ENCODE results near the gene ZSCAN9.

The ZSCAN9 gene

GRCh38 chr6:28245206-28245941 lies 20.3 kb downstream of the ZSCAN9 start:
- no peak for DNase-seq (ENCODE audit: extremely low read depth, low read depth)
- TF ChIP-seq CTCF (IDR thresholded peaks at IDR 0.05; ENCODE audit: low read depth, low read length) = no peak

DNA sequence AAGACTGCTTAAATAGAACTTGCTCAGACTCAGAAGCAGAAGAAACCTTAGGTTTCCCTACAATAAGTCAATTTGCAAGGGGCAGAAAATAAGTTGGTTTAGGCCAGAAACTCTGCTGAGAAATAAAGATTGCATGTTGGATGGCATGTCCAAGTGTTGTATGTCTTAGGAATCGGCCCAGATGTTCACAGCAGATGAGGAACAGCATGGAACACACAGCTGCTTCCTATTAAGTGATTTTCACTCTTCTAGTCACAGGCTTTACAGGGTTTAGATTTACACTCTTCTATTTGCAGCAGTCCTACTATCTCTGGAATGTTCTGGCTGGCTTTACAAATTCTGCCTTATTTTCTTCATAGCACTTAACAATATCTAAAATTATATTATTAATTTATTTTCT lies 23.8 kb downstream of the ZSCAN9 start:
- no peak for DNase-seq (ENCODE audit: extremely low read depth, low read depth)
- no peak for TF ChIP-seq CTCF (IDR thresholded peaks at IDR 0.05; ENCODE audit: low read depth, low read length)

GRCh38 chr6:28250747-28251146 lies 25.7 kb downstream of the ZSCAN9 start:
- TF ChIP-seq CTCF (IDR thresholded peaks at IDR 0.05; ENCODE audit: low read depth, low read length) = no peak
- no peak for DNase-seq (ENCODE audit: extremely low read depth, low read depth)

DNA sequence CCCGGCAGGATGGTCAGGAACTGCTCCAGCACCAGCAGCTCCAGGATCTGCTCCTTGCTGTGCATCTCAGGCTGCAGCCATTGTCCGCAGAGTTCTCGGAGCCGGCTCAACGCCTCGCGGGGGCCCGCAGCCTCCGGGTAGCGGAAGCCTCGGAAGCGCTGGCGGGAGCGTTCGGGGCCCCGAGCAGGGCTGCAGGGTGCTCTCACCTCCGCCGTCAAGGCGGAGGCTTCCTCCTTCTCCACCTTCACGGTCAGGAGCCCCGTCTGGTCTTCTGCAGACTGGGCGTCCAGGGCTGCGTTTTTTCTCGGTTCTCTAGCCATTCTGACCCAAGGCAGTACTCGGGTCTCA lies 26.6 kb downstream of the ZSCAN9 start:
- no peak for DNase-seq (ENCODE audit: extremely low read depth, low read depth)

DNA sequence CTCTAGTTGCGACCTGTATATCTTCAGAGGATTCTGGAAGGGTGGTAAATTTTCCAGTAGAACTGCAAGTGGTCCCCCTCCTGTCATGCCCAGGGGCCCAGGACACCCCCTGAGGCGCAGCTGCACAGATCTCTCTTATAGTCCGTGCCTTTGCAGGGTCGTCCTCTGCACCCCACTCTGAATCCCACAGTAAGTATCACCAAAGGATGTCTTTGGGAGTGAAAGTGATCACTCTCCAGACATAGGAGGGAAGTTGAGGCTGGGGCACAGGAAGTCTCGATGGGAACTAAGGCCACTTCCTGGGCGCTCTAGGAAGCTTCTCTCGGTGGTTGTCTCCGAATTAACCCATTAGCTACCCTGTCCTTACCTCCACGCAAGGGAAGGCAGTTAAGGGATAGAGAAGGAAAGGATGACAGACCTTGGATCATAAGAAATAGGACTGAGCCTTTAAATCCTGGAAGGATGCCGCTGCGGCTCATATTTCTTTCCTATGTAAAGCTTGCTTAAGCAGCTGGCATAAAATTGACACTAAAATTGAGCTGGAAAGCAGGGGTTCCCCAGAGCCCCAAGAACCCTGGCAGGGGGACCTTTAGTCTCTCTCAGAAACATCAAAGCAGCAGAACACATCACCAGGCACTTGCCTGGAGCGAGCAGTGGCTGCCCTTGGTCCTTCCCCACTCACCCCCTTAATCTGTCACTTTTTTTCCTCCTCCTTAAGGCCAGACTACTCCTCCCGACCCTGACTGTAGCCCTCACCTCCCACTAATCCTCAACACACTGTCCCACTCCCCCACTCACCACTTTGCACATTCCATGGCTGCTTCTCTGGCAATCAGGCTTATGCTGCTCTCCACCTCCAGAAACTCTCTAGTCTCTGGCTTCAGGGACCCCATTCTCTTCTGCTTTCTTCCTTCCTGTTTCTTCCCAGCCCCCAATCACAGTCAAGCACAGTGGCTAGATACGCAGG lies 27.2 kb downstream of the ZSCAN9 start, which contains the start of gene ZKSCAN4:
Gene ZKSCAN4, minus strand, starts transcription at position 261 of the 967 bp plus-strand sequence. CDS start 289 bp downstream, outside the sequence.
- peak; percentile 82 for DNase-seq (ENCODE audit: extremely low read depth, low read depth)
- no peak for TF ChIP-seq CTCF (IDR thresholded peaks at IDR 0.05; ENCODE audit: low read depth, low read length)

More for the DNA sequence above, 26.6 kb downstream of the ZSCAN9 start:
- TF ChIP-seq CTCF (IDR thresholded peaks at IDR 0.05; ENCODE audit: low read depth, low read length) = no peak

DNA sequence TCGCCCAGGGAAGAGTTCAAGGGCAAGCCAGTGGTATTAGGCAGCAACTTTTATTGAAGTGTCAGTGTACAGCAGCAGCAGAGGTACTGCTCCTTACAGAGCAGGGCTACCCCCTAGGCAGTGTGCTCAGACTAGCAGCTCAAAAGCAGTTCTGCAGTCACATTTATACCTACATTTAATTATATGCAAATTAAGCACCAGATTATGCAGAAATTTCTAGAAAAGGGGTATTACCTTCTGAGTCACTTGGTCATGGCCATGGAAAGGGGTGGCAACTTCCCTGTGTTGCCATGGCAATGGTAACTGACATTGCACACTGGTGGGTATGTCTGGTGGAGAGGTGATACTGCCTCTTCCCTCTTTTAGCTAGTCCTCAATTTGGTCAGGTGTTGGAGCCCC lies 29.0 kb downstream of the ZSCAN9 start:
- DNase-seq (ENCODE audit: extremely low read depth, low read depth) = no peak
- no peak for TF ChIP-seq CTCF (IDR thresholded peaks at IDR 0.05; ENCODE audit: low read depth, low read length)

DNA sequence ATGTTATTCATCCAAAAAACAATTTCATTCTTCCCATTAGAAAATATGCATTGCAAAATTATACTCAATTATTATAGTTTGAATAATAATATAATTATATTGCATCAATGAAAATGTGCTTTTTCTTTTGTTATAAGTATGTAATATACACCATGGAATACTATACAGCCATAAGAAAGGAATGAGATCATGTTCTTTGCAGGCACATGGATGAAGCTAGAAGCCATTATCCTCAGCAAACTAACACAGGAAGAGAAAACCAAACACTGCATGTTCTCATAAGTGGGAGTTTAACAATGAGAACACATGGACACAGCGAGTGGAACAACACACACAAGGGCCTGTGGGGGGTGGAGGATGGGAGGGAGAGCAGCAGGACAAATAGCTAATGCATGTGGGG lies 32.0 kb downstream of the ZSCAN9 start:
- DNase-seq (ENCODE audit: extremely low read depth, low read depth) = no peak
- TF ChIP-seq CTCF (IDR thresholded peaks at IDR 0.05; ENCODE audit: low read depth, low read length) = no peak

Data from AG09319 (cell line).